ENCODE results near the gene HPX. TPM values are rescaled to one million over a fixed set of nuclear protein-coding genes. Genes with fewer than 3 reads are reported as not detected.

The HPX gene
- total RNA-seq, 2 donors from 2014 or later = 3.9 to 6.0 TPM

GRCh38 chr11:6469599-6469998 lies 28.8 kb upstream of the HPX start:
- Histone ChIP-seq H3K4me1 (ENCODE audit: control insufficient read depth, insufficient read depth, low read length) (peaks cover under 1% of the 10 kb centered on the region), H3K36me3 (ENCODE audit: control insufficient read depth, insufficient read depth, low read length) (no peaks in the 10 kb centered on the region), H3K27me3 (ENCODE audit: control insufficient read depth, insufficient read depth, low read length, poor library complexity, severe bottlenecking) (no peaks in the 10 kb centered on the region), H3K27ac (ENCODE audit: low read depth, low read length) (no peak overlapping the region), H3K9ac (ENCODE audit: extremely low read depth, low read length, poor library complexity, severe bottlenecking) (no peak overlapping the region), H3K9me3 (ENCODE audit: control insufficient read depth, low read length) (no peaks in the 10 kb centered on the region), H3K4me3 (ENCODE audit: low read length) (no peak overlapping the region)
- Mint-ChIP-seq H3K27me3 (ENCODE audit: insufficient read depth) (peaks cover 6% of the 10 kb centered on the region), H3K4me3 (no peak overlapping the region), H3K9me3 (no peaks in the 10 kb centered on the region), H3K27ac (no peak overlapping the region), H3K4me1 (peaks cover 6% of the 10 kb centered on the region), H3K36me3 (ENCODE audit: low read depth) (no peaks in the 10 kb centered on the region)
- no peak for TF ChIP-seq CTCF (conservative IDR thresholded peaks at IDR 0.05)
- DNase-seq = no peak
- WGBS, 2 experiments (ENCODE audit: insufficient coverage in 1 of 2, insufficient read length in 1 of 2) = 90 to 94% methylated on average over 1 of the region's 1 CpG

GRCh38 chr11:6468712-6469495 lies 28.1 kb upstream of the HPX start:
- H3K27me3 Mint-ChIP-seq (ENCODE audit: insufficient read depth) = peaks cover 6% of the 10 kb centered on the region
- WGBS, 2 experiments (ENCODE audit: insufficient coverage in 1 of 2, insufficient read length in 1 of 2) = 24 to 63% methylated on average over 4 to 6 of the region's 6 CpGs
- DNase-seq = peak; percentile 98
- TF ChIP-seq CTCF (conservative IDR thresholded peaks at IDR 0.05) = no peak
- no peaks in the 10 kb centered on the region for H3K9me3 Mint-ChIP-seq
- no peaks in the 10 kb centered on the region for H3K4me1 ChIP-seq (ENCODE audit: control insufficient read depth, insufficient read depth, low read length)
- H3K36me3 ChIP-seq (ENCODE audit: control insufficient read depth, insufficient read depth, low read length) = no peaks in the 10 kb centered on the region
- H3K4me3 Mint-ChIP-seq = no peak overlapping the region
- no peak overlapping the region for H3K27ac ChIP-seq (ENCODE audit: low read depth, low read length)
- H3K27ac Mint-ChIP-seq = no peak overlapping the region
- H3K4me3 ChIP-seq (ENCODE audit: low read length) = no peak overlapping the region
- H3K9ac ChIP-seq (ENCODE audit: extremely low read depth, low read length, poor library complexity, severe bottlenecking) = no peak overlapping the region
- no peaks in the 10 kb centered on the region for H3K9me3 ChIP-seq (ENCODE audit: control insufficient read depth, low read length)
- H3K4me1 Mint-ChIP-seq = peaks cover 2% of the 10 kb centered on the region
- H3K36me3 Mint-ChIP-seq (ENCODE audit: low read depth) = peaks cover under 1% of the 10 kb centered on the region
- H3K27me3 ChIP-seq (ENCODE audit: control insufficient read depth, insufficient read depth, low read length, poor library complexity, severe bottlenecking) = no peaks in the 10 kb centered on the region

GRCh38 chr11:6459099-6459450 lies 18.3 kb upstream of the HPX start:
- Mint-ChIP-seq H3K27ac (no peak overlapping the region), H3K9me3 (no peaks in the 10 kb centered on the region), H3K4me3 (no peak overlapping the region), H3K4me1 (no peaks in the 10 kb centered on the region), H3K36me3 (ENCODE audit: low read depth) (peaks cover 14% of the 10 kb centered on the region), H3K27me3 (ENCODE audit: insufficient read depth) (no peaks in the 10 kb centered on the region)
- Histone ChIP-seq H3K9me3 (ENCODE audit: control insufficient read depth, low read length) (no peaks in the 10 kb centered on the region), H3K27me3 (ENCODE audit: control insufficient read depth, insufficient read depth, low read length, poor library complexity, severe bottlenecking) (no peaks in the 10 kb centered on the region), H3K27ac (ENCODE audit: low read depth, low read length) (no peak overlapping the region), H3K4me1 (ENCODE audit: control insufficient read depth, insufficient read depth, low read length) (no peaks in the 10 kb centered on the region), H3K9ac (ENCODE audit: extremely low read depth, low read length, poor library complexity, severe bottlenecking) (no peak overlapping the region), H3K4me3 (ENCODE audit: low read length) (no peak overlapping the region), H3K36me3 (ENCODE audit: control insufficient read depth, insufficient read depth, low read length) (peaks cover 7% of the 10 kb centered on the region)
- 89% methylated on average over 1 of the region's 1 CpG; no CpG with 5 or more reads in 1 of the 2 experiments for WGBS, 2 experiments (ENCODE audit: insufficient coverage in 1 of 2, insufficient read length in 1 of 2)
- TF ChIP-seq CTCF (conservative IDR thresholded peaks at IDR 0.05) = no peak
- no peak for DNase-seq

Data from endodermal cell (in vitro differentiated cells).